GM21423 (cell line): Measurements from ENCODE around the gene SNX21.
A peak's percentile ranks its signal among the peaks of the same experiment; 100 is the strongest.
"Not testable (repeated sequence)": the region's sequence is repeated elsewhere in the genome, so short reads cannot be mapped to it uniquely, and the experiment has no call there.

Source experiments
- ATAC-seq: cut with Tn5 transposase; IDR thresholded peaks from one replicate; pipeline ENCODE4 v1.9.1; 2021; ENCODE audit warnings: mild to moderate bottlenecking, moderate library complexity; ENCODE audit not compliant: unreplicated experiment

The SNX21 gene

DNA sequence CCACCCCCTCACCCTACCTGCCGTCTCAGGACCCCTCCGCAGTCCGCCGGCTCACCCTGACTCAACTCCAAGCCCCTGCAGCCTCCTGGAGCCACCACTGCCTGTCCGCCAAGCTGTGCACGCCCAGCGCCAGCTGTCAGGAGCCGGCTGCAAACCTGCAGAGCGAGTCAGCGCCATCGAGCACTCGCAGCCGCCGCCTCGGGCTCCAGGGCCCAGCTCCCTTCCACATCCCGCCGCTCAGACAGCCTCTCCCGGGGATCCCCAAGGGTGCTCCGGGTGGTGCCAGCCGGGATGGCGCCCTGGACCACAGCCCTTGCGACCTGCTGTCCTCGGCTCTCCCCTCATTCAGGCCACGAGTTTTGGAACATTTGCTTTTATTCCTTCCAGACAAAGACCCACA lies 10.7 kb upstream of the SNX21 start:
- no peak for ATAC-seq

DNA sequence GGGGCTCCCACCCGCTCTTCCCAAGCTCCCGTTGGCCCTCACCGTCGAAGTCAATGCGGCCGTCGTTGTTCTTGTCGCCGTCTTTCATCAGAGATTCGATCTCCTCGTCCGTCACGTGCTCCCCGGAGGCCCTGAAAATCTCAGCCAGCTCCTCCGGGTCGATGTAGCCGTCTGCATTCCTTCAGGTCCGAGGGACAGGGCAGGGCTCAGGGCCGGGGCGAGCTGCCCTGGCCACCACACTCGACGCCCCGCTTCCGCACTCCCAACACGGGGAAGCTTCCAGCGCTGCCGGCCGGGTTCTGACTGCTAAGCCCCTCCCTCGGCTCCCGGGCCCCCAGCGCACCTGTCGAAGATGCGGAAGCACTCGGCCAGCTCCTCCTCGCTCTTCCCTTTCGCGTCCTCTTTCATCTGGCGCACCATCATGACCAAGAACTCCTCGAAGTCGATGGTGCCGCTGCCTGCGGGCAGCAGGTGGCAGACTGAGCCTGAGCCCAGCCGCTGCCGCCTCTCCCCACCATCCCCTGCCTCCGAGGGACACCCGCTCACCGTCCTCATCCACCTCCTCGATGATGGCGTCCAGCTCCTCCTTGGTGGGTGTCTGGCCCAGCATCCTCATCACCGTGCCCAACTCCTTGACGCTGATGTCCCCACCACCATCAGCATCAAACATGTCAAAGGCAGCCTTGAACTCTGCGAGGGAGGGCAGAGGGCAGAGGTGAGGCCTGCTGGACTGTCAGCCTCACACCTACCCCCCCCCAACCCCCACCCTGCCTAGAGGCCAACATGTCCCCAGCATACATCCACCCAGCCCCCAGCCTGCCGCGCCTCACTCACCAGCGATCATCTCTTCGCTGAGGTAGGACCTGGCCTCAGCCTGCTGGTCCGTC lies 9.4 kb upstream of the SNX21 start:
- ATAC-seq: no peak

GRCh38 chr20:45826381-45827019 lies 7.1 kb upstream of the SNX21 start:
- no peak for ATAC-seq

DNA sequence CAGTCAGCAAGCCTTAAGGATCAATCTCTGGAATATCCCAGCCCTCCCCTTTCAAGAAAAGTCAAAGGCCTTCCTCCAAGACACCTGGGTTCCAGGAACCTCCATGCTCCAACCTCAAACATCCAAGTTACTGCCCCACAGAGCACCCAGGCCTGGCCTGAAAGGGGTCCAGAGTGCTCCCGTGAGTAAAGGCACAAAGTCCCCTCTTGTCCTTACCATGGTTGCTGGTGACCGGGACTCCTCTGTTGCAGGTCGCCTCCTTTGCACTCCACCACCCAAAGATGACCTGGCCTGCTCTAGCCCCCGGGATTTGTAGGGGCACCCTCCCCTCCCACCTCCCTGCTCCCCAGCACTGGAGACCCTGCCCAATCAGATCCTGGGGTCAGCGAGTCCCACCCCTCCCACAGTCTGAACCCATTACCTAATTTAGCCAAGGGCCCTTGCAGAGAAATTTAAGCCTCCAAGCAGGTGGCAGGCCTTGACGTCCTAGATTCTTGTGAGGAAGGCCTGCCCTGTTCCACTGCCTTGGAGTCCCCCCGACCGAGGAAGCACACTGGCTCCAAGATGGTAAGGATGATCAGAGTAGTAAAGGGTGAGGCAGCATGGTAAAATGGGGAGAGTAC lies 6.5 kb upstream of the SNX21 start, which contains the start of gene TNNC2:
Gene TNNC2 (minus strand): TSS at position 283 of the 623 bp plus-strand sequence. CDS start 64 bp downstream, at position 219.
- ATAC-seq: no peak

GRCh38 chr20:45827712-45828111 lies 5.9 kb upstream of the SNX21 start:
- no peak for ATAC-seq

DNA sequence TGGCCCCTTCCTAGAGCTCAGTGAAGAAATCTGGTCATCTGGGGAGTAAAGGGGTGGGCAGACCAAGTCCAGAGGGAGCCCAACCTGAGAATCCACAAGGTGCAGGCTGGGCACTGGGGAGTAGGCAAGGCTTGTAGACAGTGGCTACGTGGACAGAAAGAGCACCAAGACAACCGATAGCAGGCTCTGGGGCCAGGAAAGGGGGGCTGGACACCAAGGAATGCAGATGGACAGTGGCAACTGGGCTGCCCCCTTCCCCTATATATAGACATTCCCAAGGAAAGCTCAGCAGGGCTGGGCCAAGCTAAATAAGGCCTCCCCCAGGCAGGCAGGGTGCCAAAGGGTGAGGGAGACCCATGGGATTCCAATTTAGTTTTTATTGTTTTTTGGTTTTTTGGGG lies 5.0 kb upstream of the SNX21 start:
- no peak for ATAC-seq

DNA sequence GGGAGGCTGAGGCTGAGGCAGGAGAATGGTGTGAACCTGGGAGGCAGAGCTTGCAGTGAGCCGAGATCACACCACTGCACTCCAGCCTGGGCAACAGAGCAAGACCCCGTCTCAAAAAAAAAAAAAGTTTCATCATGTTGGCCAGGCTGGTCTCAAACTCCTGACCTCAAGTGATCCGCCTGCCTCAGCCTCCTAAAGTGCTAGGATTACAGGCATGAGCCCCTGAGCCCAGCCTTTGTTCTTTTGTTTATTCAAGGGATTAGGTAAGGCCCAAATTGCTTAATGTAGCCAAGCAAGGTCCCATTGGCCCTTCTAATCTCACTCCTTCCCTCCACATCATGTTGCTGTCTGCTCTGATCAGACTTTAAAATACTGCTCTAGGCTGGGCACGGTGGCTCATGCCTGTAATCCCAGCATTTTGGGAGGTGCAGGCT lies 3.9 kb upstream of the SNX21 start:
- not testable (repeated sequence) for ATAC-seq

DNA sequence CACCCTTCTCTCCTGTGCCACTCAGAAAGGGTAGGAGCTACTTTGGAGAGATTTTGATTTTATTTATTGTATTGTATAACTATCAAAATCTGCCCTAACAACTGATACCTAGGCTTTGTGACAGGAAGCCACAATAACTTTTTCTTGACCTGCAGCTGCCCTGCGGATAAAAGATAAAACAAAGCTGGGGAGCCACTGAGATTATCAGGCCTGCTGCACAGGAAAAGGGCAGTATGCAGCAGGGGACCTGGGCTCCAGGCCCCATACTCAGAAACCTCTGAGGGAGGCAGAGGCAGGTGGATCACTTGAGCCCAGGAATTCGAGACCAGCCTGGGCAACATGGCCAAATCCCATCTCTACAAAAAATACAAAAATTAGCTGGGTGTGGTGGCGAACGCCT lies 980 bp upstream of the SNX21 start:
- no peak for ATAC-seq

- no peak for ATAC-seq
Observed at GRCh38 chr20:45833883-45834796, 541 bp downstream of the SNX21 start.

DNA sequence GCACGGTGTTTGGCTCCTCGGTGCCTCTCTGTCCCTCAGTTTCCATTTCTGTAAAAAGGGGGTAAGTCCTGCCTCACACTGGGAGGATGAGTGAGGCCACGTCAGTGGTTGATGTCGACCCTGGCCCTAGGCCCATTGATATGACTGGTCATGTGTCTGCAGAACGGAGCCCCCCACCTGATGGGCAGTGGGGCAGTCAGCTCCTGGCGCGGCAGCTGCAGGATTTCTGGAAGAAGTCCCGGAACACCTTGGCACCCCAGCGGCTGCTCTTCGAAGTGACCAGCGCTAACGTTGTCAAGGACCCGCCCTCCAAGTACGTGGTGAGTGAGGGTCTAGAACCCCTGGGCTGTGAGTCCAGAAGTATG lies 1.2 kb downstream of the SNX21 start:
- ATAC-seq: no peak

- ATAC-seq: no peak
Observed at GRCh38 chr20:45835329-45835765, 1.7 kb downstream of the SNX21 start.

- ATAC-seq: no peak
Observed at GRCh38 chr20:45835825-45836224, 2.2 kb downstream of the SNX21 start.

GRCh38 chr20:45836841-45837240 lies 3.2 kb downstream of the SNX21 start:
- ATAC-seq: no peak

DNA sequence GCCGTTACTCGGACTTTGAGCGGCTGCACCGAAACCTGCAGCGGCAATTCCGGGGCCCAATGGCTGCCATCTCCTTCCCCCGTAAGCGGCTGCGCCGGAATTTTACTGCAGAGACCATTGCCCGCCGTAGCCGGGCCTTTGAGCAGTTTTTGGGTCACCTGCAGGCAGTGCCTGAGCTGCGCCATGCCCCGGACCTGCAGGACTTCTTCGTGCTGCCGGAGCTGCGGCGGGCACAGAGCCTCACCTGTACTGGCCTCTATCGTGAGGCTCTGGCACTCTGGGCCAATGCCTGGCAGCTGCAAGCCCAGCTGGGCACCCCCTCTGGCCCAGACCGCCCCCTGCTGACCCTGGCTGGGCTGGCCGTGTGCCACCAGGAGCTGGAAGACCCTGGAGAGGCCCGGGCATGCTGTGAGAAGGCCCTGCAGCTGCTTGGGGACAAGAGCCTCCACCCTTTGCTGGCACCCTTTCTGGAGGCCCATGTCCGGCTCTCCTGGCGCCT lies 7.2 kb downstream of the SNX21 start:
- no peak for ATAC-seq

DNA sequence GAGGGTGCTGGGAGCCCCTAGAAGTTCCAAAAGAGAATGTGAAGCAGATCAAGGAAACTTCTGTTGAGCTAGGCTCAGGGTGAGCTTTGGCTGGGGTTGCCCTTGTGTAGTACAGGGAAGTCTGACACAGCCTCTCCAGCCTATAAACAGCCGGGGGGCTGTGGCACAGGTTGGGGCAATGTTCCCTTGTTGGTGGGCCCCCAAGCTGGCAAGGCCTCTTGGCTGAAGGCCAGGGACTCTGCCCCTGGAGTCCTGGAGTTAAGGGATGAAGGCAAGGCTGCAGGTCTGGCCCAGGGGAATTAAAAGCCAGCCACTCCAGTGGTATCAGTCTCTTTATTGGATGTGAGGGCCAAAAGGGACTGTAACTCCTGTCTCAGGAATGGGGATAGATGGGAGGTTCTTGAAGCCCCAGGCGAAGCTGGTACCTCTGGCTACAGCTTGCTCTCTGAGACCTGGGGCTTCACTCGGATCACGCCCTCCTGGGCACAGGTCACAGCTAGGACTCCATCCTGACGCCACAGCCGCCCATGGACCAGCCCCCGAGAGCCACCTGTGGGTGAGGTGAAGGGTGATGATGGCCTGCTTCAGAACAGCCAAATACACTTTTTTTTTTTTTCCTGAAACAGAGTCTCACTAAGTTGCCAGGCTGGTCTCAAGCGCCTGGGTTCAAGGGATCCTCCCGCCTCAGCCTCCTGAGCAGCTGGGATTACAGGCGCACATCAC lies 8.0 kb downstream of the SNX21 start:
- ATAC-seq: no peak

GRCh38 chr20:45842169-45842812 lies 8.7 kb downstream of the SNX21 start:
- peak; percentile 55 for ATAC-seq

GRCh38 chr20:45843506-45843905 lies 9.9 kb downstream of the SNX21 start:
- ATAC-seq: no peak

DNA sequence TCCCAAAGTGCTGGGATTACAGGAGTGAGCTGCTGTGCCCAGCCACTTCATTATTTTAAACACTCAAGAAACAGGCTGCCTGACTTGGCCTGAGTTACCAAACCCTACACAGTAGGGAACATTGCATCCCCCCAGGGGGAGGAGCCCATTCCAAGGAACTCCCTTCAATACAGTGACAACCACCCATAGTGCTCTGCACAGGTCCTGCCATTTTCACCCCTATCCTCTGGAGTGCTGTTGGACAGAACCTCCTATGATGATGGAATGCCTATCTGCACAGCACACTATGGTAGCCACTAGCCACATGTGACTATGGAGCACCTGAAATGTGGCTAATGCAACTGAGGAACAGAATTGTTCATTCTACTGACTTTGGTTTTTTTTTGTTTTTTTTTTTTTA lies 11.9 kb downstream of the SNX21 start:
- no peak for ATAC-seq

- no peak for ATAC-seq
Observed at GRCh38 chr20:45848421-45848820, 14.8 kb downstream of the SNX21 start.
